Activated T-cell treated with anti-CD3 and anti-CD28 coated beads for 24 hours (primary cell): Measurements from ENCODE around the gene ENTPD7.
A peak's percentile ranks its signal among the peaks of the same experiment; 100 is the strongest.
"Not testable (repeated sequence)": the region's sequence is repeated elsewhere in the genome, so short reads cannot be mapped to it uniquely, and the experiment has no call there.

Experiments
- DNase-seq: peaks from one replicate; pipeline ENCODE4 v3.0.0-alpha.2; 2020; ENCODE audit warnings: low read depth

Gene ENTPD7

GRCh38 chr10:99689461-99689860 is 30.2 kb downstream of the ENTPD7 start:
- no peak for DNase-seq

GRCh38 chr10:99693933-99694583 is 34.7 kb downstream of the ENTPD7 start:
- DNase-seq, result no peak

- no peak for DNase-seq
Observed at GRCh38 chr10:99695761-99696160, 36.5 kb downstream of the ENTPD7 start.

GRCh38 chr10:99698504-99699080 is 39.3 kb downstream of the ENTPD7 start:
- no peak for DNase-seq

- DNase-seq, result no peak
Observed at GRCh38 chr10:99700649-99701048, 41.3 kb downstream of the ENTPD7 start.

GRCh38 chr10:99708428-99709012 is 49.2 kb downstream of the ENTPD7 start:
- no peak for DNase-seq

- no peak for DNase-seq
Observed at GRCh38 chr10:99709480-99710229, 50.3 kb downstream of the ENTPD7 start.

GRCh38 chr10:99711129-99711719 is 51.9 kb downstream of the ENTPD7 start:
- no peak for DNase-seq

- no peak for DNase-seq
Observed at GRCh38 chr10:99714446-99714845, 55.1 kb downstream of the ENTPD7 start.

- no peak for DNase-seq
Observed at GRCh38 chr10:99720387-99720786, 61.1 kb downstream of the ENTPD7 start.

GRCh38 chr10:99730026-99730425 is 70.7 kb downstream of the ENTPD7 start:
- DNase-seq, result no peak

GRCh38 chr10:99731306-99732032 is 72.2 kb downstream of the ENTPD7 start:
- no peak for DNase-seq

GRCh38 chr10:99732033-99732842 is 72.9 kb downstream of the ENTPD7 start, which contains the start of the genes COX15 and CUTC:
Gene COX15, minus strand, starts transcription at chr10:99732127. Its CDS starts 78 bp downstream, at chr10:99732049.
Gene CUTC, plus strand, starts transcription at chr10:99732234. Its CDS starts 115 bp downstream, at chr10:99732349.
- DNase-seq, result peak; percentile 93

GRCh38 chr10:99733366-99733765 is 74.1 kb downstream of the ENTPD7 start:
- no peak for DNase-seq

GRCh38 chr10:99734111-99734510 is 74.8 kb downstream of the ENTPD7 start:
- not testable (repeated sequence) for DNase-seq

GRCh38 chr10:99740260-99740659 is 81.0 kb downstream of the ENTPD7 start:
- DNase-seq, result no peak

- DNase-seq, result no peak
Observed at GRCh38 chr10:99740933-99741559, 81.7 kb downstream of the ENTPD7 start.

GRCh38 chr10:99742254-99742653 is 82.9 kb downstream of the ENTPD7 start:
- DNase-seq, result no peak

GRCh38 chr10:99742701-99743100 is 83.4 kb downstream of the ENTPD7 start:
- DNase-seq, result no peak

GRCh38 chr10:99743841-99744240 is 84.5 kb downstream of the ENTPD7 start:
- DNase-seq, result no peak
